ENCODE measurements around the gene OCIAD2. TPM values are rescaled to one million over a fixed set of nuclear protein-coding genes. Genes with fewer than 3 reads are reported as not detected.
"Not testable (repeated sequence)": the region's sequence is repeated elsewhere in the genome, so short reads cannot be mapped to it uniquely, and the experiment has no call there.

OCIAD2 gene
- total RNA-seq, 1 donor from 2014 or later, result 29.7 TPM

DNA sequence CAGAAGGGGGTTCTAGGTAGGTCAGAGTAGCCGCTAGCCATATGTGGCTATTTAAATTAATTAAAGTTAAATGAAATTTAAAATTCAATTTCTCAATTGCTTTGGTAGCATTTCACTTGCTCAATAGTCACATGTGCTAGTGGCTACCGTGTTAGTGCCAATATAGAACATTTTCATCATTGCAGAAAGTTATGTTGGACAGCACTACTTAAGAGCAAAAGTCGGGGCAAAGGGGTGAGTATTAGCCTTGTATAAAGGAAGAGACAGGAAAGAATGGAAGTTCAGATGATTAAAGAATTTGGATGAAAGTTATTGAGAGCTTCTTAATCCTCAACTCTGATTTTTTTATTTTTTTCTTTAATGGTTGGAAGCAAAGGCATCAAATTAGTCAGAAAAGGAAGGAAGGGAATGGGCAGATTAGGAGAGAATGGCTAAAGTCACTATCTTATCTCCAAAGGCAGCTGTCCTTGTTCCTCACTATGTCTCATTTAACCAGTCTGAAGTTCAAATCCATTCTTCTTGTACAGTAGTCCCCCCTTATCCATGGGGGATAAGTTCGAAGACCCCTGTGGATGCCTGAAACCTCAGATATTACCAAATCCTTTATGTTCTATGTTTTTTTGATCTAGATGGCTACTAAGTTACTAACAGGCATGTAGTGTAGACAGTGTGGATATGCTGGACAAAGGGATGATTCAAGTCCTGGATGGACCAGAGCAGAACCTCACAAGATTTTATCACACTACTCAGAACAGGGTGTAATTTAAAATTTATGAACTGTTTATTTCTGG is 52.8 kb downstream of the OCIAD2 start:
- Mint-ChIP-seq H3K36me3 (ENCODE audit: low read depth) (peaks cover 20% of the 10 kb centered on the region), H3K4me1 (no peaks in the 10 kb centered on the region), H3K27ac (ENCODE audit: unreplicated experiment) (no peak overlapping the region), H3K4me3 (no peak overlapping the region), H3K9me3 (no peaks in the 10 kb centered on the region), H3K27me3 (ENCODE audit: low read depth) (no peaks in the 10 kb centered on the region)
- no peak for DNase-seq (ENCODE audit: low read depth, low spot score)
- TF ChIP-seq, protein P1, sequence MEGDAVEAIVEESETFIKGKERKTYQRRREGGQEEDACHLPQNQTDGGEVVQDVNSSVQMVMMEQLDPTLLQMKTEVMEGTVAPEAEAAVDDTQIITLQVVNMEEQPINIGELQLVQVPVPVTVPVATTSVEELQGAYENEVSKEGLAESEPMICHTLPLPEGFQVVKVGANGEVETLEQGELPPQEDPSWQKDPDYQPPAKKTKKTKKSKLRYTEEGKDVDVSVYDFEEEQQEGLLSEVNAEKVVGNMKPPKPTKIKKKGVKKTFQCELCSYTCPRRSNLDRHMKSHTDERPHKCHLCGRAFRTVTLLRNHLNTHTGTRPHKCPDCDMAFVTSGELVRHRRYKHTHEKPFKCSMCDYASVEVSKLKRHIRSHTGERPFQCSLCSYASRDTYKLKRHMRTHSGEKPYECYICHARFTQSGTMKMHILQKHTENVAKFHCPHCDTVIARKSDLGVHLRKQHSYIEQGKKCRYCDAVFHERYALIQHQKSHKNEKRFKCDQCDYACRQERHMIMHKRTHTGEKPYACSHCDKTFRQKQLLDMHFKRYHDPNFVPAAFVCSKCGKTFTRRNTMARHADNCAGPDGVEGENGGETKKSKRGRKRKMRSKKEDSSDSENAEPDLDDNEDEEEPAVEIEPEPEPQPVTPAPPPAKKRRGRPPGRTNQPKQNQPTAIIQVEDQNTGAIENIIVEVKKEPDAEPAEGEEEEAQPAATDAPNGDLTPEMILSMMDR (conservative IDR thresholded peaks at IDR 0.05), result no peak

DNA sequence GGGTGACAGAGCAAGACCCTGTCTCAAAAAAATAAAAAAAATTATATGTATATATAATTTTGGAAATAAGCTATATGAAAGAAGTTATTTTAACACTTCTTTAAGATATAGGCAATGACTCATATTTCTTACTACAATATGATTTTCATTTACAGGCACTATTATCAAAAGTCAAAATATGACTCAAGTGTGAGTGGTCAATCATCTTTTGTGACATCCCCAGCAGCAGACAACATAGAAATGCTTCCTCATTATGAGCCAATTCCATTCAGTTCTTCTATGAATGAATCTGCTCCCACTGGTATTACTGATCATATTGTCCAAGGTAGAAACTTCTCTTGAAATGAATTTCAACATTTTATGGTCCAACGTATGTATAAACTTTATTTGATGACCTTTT is 54.9 kb downstream of the OCIAD2 start:
- peaks cover 22% of the 10 kb centered on the region for H3K36me3 Mint-ChIP-seq (ENCODE audit: low read depth)
- TF ChIP-seq, protein P1 (conservative IDR thresholded peaks at IDR 0.05), result no peak
- DNase-seq (ENCODE audit: low read depth, low spot score), result no peak
- H3K4me3 Mint-ChIP-seq, result no peak overlapping the region
- no peak overlapping the region for H3K27ac Mint-ChIP-seq (ENCODE audit: unreplicated experiment)
- no peaks in the 10 kb centered on the region for H3K4me1 Mint-ChIP-seq
- no peaks in the 10 kb centered on the region for H3K27me3 Mint-ChIP-seq (ENCODE audit: low read depth)
- no peaks in the 10 kb centered on the region for H3K9me3 Mint-ChIP-seq

DNA sequence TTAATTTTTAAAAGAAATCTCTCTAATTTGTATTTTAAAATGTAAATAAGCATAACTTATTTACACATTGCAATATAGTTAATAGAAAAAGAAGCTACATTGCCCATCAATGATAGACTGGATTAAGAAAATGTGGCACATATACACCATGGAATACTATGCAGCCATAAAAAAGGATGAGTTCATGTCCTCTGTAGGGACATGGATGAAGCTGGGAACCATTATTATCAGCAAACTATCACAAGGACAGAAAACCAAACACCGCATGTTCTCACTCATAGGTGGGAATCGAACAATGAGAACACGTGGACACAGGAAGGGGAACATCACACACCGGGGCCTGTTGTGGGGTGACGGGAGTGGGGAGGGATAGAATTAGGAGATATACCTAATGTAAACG is 57.8 kb downstream of the OCIAD2 start:
- not testable (repeated sequence) for DNase-seq (ENCODE audit: low read depth, low spot score); H3K4me1 Mint-ChIP-seq; H3K27ac Mint-ChIP-seq (ENCODE audit: unreplicated experiment); H3K4me3 Mint-ChIP-seq; H3K27me3 Mint-ChIP-seq (ENCODE audit: low read depth); H3K9me3 Mint-ChIP-seq
- peaks cover 32% of the 10 kb centered on the region for H3K36me3 Mint-ChIP-seq (ENCODE audit: low read depth)

DNA sequence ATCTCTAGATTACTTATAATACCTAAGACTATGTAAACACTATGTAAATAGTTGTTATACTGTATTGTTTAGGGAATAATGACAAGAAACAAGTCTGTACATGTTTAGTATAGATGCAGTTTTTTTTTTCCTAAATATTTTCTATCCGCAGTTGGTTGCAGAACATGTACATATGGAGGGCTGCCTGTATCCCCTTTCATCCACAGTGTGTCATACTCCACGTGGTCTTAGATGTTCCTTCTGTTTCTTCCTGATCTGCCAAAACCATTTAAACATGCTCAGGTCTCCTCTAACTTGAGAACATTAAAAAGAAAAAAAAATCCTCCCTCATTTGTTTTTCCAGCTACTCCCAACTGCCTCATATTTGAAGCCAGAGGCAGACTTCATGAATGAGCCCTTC is 61.7 kb downstream of the OCIAD2 start:
- TF ChIP-seq, protein P1 (conservative IDR thresholded peaks at IDR 0.05), result no peak
- no peaks in the 10 kb centered on the region for H3K27me3 Mint-ChIP-seq (ENCODE audit: low read depth)
- H3K36me3 Mint-ChIP-seq (ENCODE audit: low read depth), result peaks cover 28% of the 10 kb centered on the region
- DNase-seq (ENCODE audit: low read depth, low spot score), result no peak
- no peaks in the 10 kb centered on the region for H3K9me3 Mint-ChIP-seq
- no peak overlapping the region for H3K27ac Mint-ChIP-seq (ENCODE audit: unreplicated experiment)
- H3K4me3 Mint-ChIP-seq, result no peak overlapping the region
- H3K4me1 Mint-ChIP-seq, result no peaks in the 10 kb centered on the region

DNA sequence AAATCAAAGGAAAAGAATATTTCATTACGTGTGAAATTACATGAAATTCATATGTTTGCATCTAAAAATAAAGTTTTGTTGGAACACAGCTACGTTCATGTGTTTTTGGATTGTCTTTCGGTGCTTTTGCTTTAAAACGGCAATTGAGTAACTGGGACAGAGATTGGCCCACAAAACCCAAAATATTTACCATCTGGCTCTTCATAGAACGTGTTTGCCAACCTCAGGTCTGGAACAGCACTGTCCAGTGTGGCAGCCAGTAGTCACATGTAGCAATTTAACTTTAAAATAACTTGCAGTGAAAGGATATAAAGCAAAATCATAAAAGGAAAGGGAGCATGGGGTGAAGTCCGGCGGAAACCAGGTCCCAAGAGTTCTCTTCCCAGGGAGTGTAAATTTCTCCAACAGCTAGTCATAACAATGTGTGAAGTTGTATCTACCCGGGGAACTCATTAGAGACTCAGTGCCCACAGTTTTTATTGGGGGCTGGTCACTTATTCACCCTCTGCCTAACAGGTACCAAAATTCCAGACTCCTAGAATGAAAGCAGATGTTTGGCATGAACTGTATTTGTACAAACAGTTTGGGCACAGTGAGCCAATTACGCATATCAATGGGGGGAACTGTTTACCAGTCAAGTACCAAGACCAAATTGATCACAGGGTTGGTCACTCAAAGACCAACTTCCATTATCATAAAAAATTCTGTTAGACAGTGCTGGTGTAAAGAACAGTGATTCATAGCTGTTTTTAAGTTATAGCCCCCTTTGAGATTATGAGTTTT is 65.3 kb downstream of the OCIAD2 start:
- Mint-ChIP-seq H3K27me3 (ENCODE audit: low read depth) (no peaks in the 10 kb centered on the region), H3K4me1 (no peaks in the 10 kb centered on the region), H3K36me3 (ENCODE audit: low read depth) (peaks cover 20% of the 10 kb centered on the region), H3K4me3 (no peak overlapping the region), H3K9me3 (no peaks in the 10 kb centered on the region), H3K27ac (ENCODE audit: unreplicated experiment) (no peak overlapping the region)
- DNase-seq (ENCODE audit: low read depth, low spot score), result no peak
- TF ChIP-seq, protein P1 (conservative IDR thresholded peaks at IDR 0.05), result no peak

DNA sequence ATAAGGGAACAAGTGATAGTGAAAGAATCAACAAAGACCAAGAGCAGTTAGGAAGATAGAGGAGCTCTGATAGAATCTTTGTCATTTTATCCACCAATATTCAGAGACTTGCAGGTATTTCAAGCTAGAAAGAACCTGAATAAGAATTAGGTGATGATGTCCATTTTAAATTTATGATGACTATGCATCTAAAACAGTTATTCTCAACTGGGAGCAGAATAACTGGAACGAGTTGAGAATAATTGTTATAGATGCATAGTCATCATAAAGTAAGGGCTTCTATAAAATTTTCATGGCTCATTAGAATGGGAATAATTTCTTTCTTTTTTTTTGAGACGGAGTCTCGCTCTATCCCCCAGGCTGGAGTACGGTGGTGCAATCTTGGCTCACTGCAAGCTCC is 69.9 kb downstream of the OCIAD2 start:
- H3K27me3 Mint-ChIP-seq (ENCODE audit: low read depth), result no peaks in the 10 kb centered on the region
- TF ChIP-seq, protein P1 (conservative IDR thresholded peaks at IDR 0.05), result no peak
- H3K36me3 Mint-ChIP-seq (ENCODE audit: low read depth), result peaks cover 10% of the 10 kb centered on the region
- H3K27ac Mint-ChIP-seq (ENCODE audit: unreplicated experiment), result no peak overlapping the region
- H3K4me3 Mint-ChIP-seq, result no peak overlapping the region
- H3K4me1 Mint-ChIP-seq, result peaks cover 12% of the 10 kb centered on the region
- H3K9me3 Mint-ChIP-seq, result no peaks in the 10 kb centered on the region
- DNase-seq (ENCODE audit: low read depth, low spot score), result no peak
